ENCODE data around the gene ZCCHC14. TPM values are rescaled to one million over a fixed set of nuclear protein-coding genes. Genes with fewer than 3 reads are reported as not detected.

ZCCHC14 gene
- 15.7 and 16.7 TPM in 2 replicates for total RNA-seq

GRCh38 chr16:87492721-87493607, at the start of gene ZCCHC14:
Gene ZCCHC14, minus strand, starts transcription at chr16:87493024. Its CDS starts 786 bp downstream, at chr16:87492238.

GRCh38 chr16:87391950-87392820, 100.6 kb downstream of the ZCCHC14 start, which contains the start of gene MAP1LC3B:
Gene MAP1LC3B, plus strand, starts transcription at chr16:87392336. Its CDS starts 92 bp downstream, at chr16:87392428.

GRCh38 chr16:87383505-87384161, 109.2 kb downstream of the ZCCHC14 start, which contains the start of gene FBXO31:
Gene FBXO31, minus strand, starts transcription at chr16:87383776. Its CDS starts 32 bp downstream, at chr16:87383744.

Other genes with a start within 250 kb of the ZCCHC14 start
- gene C16orf95, start 175.6 kb downstream of the ZCCHC14 start, total RNA-seq = 4.0 and 4.6 TPM in 2 replicates
- 43.7 and 48.9 TPM in 2 replicates for gene FBXO31, start 109.2 kb downstream of the ZCCHC14 start, total RNA-seq
- gene MAP1LC3B, start 100.7 kb downstream of the ZCCHC14 start, total RNA-seq = 62.6 and 68.9 TPM in 2 replicates
- gene JPH3, start 109.5 kb upstream of the ZCCHC14 start, total RNA-seq = 0.03 TPM in 1 of 2 replicates, not detected in the other